Subcutaneous adipose tissue (tissue), 4 donors: Measurements from ENCODE around the gene MEGF9. TPM values are rescaled to one million over a fixed set of nuclear protein-coding genes. Genes with fewer than 3 reads are reported as not detected.

Source experiments
- total RNA-seq, 4 donors: library from RNA; depleted of rRNA; stranded (reverse); fragments of >200 nt; gene quantifications; one replicate each; pipeline ENCODE4 v1.1.0, GENCODE V29; 2016
- TF ChIP-seq, protein P1 (sequence below): fragments of 450-650 bp; IDR thresholded peaks from one replicate; pipeline ENCODE4 v1.5.1; 2016; ENCODE audit warnings: low read depth, mild to moderate bottlenecking, control low read depth, antibody characterized with exemption, moderate library complexity

Gene MEGF9
- total RNA-seq, 4 donors from 2014 or later: 33.7 to 55.1 (median 41.8) TPM

- TF ChIP-seq, protein P1, sequence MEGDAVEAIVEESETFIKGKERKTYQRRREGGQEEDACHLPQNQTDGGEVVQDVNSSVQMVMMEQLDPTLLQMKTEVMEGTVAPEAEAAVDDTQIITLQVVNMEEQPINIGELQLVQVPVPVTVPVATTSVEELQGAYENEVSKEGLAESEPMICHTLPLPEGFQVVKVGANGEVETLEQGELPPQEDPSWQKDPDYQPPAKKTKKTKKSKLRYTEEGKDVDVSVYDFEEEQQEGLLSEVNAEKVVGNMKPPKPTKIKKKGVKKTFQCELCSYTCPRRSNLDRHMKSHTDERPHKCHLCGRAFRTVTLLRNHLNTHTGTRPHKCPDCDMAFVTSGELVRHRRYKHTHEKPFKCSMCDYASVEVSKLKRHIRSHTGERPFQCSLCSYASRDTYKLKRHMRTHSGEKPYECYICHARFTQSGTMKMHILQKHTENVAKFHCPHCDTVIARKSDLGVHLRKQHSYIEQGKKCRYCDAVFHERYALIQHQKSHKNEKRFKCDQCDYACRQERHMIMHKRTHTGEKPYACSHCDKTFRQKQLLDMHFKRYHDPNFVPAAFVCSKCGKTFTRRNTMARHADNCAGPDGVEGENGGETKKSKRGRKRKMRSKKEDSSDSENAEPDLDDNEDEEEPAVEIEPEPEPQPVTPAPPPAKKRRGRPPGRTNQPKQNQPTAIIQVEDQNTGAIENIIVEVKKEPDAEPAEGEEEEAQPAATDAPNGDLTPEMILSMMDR: no peak
Observed at GRCh38 chr9:120711841-120712538, 2.3 kb downstream of the MEGF9 start.

DNA sequence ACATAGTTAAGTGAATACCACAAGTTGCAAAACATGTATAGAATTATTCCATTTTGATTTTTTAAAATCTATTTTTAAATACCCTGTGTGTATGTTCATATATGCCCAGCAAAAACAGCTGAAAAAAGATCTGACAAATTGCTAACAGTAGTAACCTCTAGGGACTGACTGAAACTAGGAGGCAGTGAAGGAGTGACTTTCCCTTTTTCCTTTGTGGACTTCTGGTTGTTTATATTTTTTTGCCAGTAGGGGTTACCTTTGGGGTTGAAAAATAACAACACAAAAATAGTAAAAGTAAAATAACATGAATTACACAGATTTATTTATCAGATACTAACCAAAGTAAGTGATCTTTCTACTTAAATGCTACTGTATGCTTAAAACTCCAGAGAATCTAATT is 2.9 kb downstream of the MEGF9 start:
- TF ChIP-seq, protein P1: no peak

- TF ChIP-seq, protein P1: no peak
Observed at GRCh38 chr9:120710110-120710981, 3.9 kb downstream of the MEGF9 start.

GRCh38 chr9:120708526-120709224 is 5.6 kb downstream of the MEGF9 start:
- TF ChIP-seq, protein P1: no peak

DNA sequence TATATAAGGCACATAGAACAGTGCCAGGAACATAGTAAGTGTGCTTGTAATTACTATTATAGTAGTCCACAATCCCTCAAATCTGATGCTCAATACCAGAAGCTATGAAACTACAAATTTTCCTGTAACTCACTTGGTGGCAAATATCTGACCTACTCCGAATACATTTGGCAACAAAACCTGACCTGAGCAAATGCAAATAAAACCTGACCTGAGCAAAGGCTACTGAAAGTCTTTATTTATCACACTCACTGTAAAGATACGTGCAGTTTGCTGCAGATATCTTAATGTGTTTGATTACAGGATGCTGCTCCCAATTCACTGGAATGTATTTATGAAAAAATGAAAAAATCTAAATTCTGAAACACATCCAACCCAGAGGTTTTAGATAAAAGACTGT is 7.1 kb downstream of the MEGF9 start:
- TF ChIP-seq, protein P1: no peak

- TF ChIP-seq, protein P1: no peak
Observed at GRCh38 chr9:120705174-120705573, 9.1 kb downstream of the MEGF9 start.

DNA sequence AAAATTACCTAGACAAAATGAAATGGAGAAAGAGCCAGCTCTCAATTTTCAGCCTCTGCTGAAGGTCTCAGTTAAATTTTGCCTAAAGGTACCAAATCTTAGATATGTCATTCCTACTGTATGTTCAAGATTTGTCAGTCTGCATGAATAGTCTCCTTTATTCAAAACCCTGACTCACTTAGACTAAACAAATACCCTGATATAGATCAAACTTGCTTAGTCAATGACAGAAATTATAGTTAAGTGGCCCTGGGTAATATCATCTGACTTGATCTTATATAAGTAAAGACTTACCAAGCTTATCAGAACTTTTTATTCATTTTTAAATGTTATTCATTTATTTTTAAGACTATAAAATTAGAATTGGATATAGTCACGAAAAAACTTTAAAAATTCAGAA is 12.2 kb downstream of the MEGF9 start:
- TF ChIP-seq, protein P1: no peak
